ENCODE results near the gene DPM3.
"Not testable (repeated sequence)": the region's sequence is repeated elsewhere in the genome, so short reads cannot be mapped to it uniquely, and the experiment has no call there.

DPM3 gene

GRCh38 chr1:155123801-155124200, 16.5 kb downstream of the DPM3 start:
- no peak for DNase-seq

GRCh38 chr1:155122308-155122707, 18.0 kb downstream of the DPM3 start:
- DNase-seq: no peak

GRCh38 chr1:155121249-155121648, 19.1 kb downstream of the DPM3 start:
- no peak for DNase-seq

- no peak for DNase-seq
Measured at GRCh38 chr1:155120253-155120652, 20.1 kb downstream of the DPM3 start.

- not testable (repeated sequence) for DNase-seq
Measured at GRCh38 chr1:155118090-155118489, 22.2 kb downstream of the DPM3 start.

GRCh38 chr1:155117610-155118009, 22.7 kb downstream of the DPM3 start:
- no peak for DNase-seq

GRCh38 chr1:155116113-155116764, 24.1 kb downstream of the DPM3 start:
- DNase-seq: no peak

- DNase-seq: no peak
Measured at GRCh38 chr1:155113450-155113980, 26.8 kb downstream of the DPM3 start.

GRCh38 chr1:155110826-155111225, 29.5 kb downstream of the DPM3 start:
- DNase-seq: no peak

GRCh38 chr1:155110381-155110780, 29.9 kb downstream of the DPM3 start:
- no peak for DNase-seq

GRCh38 chr1:155108296-155108695, 32.0 kb downstream of the DPM3 start:
- DNase-seq: no peak

- no peak for DNase-seq
Measured at GRCh38 chr1:155107309-155108264, 32.7 kb downstream of the DPM3 start.

GRCh38 chr1:155106862-155107261, 33.5 kb downstream of the DPM3 start:
- DNase-seq: no peak

GRCh38 chr1:155105604-155106011, 34.7 kb downstream of the DPM3 start:
- DNase-seq: no peak

- no peak for DNase-seq
Measured at GRCh38 chr1:155104605-155105534, 35.5 kb downstream of the DPM3 start.

- no peak for DNase-seq
Measured at GRCh38 chr1:155103325-155103724, 37.0 kb downstream of the DPM3 start.

- no peak for DNase-seq
Measured at GRCh38 chr1:155099331-155099730, 41.0 kb downstream of the DPM3 start.

GRCh38 chr1:155094622-155094948, 45.7 kb downstream of the DPM3 start:
- no peak for DNase-seq

- no peak for DNase-seq
Measured at GRCh38 chr1:155093911-155094621, 46.3 kb downstream of the DPM3 start.

- DNase-seq: no peak
Measured at GRCh38 chr1:155092641-155093040, 47.7 kb downstream of the DPM3 start.

GRCh38 chr1:155092131-155092530, 48.2 kb downstream of the DPM3 start:
- no peak for DNase-seq

Measured in activated CD8-positive, alpha-beta memory T cell treated with anti-CD3 and anti-CD28 coated beads, Interleukin-2, amount 50 U/mL, for 4 hours (primary cell).